GM18870 (cell line): ENCODE data around the gene MB21D2.

Experiments
- ATAC-seq: cut with Tn5 transposase; IDR thresholded peaks from one replicate; pipeline ENCODE4 v1.9.1; 2021; ENCODE audit warnings: moderate library complexity; ENCODE audit not compliant: unreplicated experiment

Gene MB21D2

DNA sequence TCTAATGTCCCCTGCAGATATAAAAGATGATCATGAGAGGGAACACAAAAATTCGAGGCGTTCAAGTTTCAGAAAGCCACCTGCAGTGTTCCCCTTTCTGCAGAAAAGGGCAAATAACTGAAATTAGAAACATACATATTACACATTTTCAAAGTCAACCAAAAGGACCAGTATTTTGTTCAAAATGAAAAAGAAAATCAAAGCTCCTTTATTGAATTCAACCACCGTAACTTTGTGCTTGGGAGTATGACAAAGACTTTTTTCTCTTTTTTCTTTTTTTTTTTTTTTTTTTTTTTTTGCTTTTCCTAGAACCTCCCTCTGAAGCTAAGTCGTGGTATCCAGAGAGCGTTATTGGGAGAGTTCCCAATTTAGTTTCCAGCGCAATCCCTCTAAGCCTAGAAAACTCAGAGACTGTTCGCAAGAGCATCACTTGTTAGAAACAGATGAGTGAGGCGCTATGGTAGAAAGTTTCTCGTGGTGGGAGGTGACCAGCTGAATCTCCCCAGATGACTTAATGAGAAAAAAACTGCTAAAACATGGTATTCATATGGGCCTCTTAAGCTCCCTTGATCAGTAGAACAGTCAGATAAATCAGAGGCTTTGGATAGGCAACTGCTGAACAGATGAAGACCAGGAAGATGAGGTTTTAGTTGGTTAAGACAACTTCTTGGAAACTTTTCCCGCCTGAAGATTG, 77.4 kb downstream of the MB21D2 start:
- ATAC-seq = no peak

GRCh38 chr3:192835818-192836815, 81.5 kb downstream of the MB21D2 start:
- no peak for ATAC-seq

- ATAC-seq = no peak
These were observed 83.2 kb downstream of the MB21D2 start for GRCh38 chr3:192834428-192834827.

DNA sequence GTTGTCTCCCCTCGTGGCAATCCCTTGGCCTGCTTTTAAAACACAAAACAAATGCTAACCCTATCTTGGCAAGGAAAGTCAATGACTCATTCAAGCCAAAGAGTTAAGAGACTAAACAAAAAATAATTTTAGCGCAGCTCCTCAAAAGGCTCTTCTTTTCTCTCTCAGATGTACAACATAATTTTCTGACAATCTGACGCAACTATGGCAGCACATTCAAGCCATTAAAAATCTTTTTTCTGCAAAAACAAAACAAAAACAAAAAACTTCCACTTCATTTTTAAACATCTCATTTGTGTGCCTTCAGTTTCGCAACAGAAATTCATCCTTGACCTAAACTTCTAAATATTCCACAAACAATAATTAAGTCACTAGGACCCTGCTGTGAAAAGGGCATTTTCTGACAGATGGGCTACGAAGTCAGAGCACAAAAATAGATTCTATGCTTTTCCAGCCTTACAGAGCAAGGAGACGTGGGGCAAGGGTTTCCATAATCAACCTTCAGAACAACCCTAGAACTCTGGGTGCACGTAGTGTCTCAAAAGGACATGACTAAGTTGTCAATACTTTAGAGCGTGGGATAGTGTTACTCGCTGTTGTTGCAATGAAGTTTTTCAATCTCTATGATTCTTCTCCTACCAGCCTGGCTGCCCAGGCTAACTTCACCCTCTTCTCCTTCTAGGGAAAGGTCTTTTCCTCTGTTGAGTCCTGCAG, 84.3 kb downstream of the MB21D2 start:
- ATAC-seq = no peak

- no peak for ATAC-seq
These were observed 85.8 kb downstream of the MB21D2 start for GRCh38 chr3:192831801-192832347.

- peak; percentile 63 for ATAC-seq
These were observed 86.5 kb downstream of the MB21D2 start for GRCh38 chr3:192831111-192831644.

- ATAC-seq = peak; percentile 40
These were observed 87.2 kb downstream of the MB21D2 start for GRCh38 chr3:192830291-192831110.

- no peak for ATAC-seq
These were observed 89.6 kb downstream of the MB21D2 start for GRCh38 chr3:192827863-192828594.

GRCh38 chr3:192827208-192827607, 90.4 kb downstream of the MB21D2 start:
- no peak for ATAC-seq

DNA sequence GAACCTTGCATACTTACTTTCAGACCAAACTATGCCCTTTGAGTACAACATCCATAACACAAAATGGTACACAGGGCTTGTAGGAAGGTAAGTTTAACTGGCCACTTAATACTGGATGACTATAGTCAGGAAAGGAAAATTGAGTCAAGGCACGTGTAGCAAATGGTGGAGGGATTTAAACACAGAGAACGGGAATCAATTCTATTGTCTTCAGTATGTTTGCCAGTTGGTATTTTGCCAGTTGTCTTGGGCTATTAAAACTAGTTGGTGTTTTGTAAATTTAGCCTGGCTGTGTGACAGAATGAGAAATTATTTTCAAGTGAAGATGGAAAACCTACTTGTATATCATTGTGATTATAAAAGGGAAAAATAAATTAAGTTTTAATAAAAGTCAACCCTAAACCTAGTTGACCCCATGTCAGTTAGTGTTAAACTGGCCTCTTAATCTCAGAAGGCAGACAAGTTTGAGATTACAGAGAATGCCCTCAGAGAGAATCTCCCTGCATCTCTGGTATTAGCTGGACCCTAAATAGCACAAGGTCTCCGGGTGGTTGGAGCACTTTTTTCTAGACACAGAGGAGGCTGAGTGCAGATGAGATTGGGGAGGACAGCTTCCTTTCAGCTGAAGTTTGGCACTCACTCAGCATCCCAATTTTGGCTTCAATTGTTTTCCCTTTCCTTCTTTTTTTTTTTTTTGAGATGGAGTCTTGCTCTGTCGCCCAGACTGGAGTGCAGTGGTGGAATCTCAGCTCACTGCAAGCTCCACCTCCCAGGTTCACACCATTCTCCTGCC, 91.2 kb downstream of the MB21D2 start:
- ATAC-seq = no peak

DNA sequence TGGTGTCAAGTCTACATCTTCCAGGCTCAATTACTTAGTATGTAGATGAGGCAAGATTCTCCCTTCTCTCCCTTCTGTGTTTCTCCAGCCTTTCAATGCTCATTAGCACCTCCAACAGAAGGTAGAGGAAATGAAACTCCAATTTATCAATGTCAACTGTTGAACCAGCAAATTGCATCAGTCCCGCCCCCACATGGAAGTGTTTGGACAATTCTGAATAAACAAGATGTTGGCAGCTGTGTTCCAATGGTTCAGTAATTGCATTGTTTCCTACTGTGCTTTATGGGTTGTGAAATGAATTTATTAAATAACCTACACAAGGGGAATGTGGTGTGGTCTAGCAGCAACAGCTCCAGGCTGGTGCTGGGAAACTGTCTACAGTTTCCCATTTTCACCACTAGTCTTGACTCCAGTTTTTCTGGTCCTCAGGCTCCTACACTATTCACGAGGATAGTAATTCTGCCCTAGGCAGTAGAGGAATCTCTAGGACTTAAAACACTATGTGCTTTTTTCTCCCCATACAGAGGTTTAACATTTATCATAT, 91.9 kb downstream of the MB21D2 start:
- ATAC-seq = no peak

GRCh38 chr3:192825216-192825615, 92.4 kb downstream of the MB21D2 start:
- ATAC-seq = no peak

GRCh38 chr3:192824313-192824712, 93.3 kb downstream of the MB21D2 start:
- no peak for ATAC-seq

DNA sequence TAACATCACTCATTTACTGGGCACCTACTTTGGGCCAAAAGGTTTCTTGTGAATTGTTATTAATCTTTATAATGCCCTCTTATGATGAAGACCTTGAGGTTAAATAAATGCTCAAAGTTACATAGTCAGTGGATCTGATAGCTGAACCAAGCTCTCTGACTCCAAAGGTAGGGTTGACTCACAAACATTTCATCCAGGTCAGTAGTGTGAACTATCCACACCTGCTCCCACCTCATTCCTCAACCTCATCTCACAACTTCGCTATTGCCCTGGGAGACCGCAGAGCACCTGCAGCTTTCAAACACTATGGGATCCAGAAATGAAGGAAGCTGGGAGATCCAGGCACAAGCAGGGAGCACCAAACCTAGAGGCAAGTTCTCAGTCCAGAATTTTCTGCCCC, 96.5 kb downstream of the MB21D2 start:
- no peak for ATAC-seq

DNA sequence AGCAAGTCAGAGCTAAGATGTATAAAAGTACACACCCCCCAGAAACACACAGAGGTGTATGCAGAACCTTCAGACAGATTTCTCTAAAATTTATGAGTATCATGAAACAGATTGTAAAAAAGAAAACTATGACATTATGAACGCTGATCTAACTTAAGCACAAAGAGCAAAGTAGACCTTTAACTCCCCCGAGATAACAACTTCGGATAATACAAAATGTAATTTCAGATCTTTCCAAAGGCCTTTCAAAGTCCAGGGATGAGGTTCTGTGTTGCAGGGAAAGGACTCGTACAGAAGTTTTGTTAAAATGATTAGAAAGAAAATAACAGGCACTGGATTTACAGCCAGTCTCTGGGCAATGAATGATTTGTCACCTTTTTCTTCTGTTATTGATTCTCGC, 97.5 kb downstream of the MB21D2 start:
- no peak for ATAC-seq

DNA sequence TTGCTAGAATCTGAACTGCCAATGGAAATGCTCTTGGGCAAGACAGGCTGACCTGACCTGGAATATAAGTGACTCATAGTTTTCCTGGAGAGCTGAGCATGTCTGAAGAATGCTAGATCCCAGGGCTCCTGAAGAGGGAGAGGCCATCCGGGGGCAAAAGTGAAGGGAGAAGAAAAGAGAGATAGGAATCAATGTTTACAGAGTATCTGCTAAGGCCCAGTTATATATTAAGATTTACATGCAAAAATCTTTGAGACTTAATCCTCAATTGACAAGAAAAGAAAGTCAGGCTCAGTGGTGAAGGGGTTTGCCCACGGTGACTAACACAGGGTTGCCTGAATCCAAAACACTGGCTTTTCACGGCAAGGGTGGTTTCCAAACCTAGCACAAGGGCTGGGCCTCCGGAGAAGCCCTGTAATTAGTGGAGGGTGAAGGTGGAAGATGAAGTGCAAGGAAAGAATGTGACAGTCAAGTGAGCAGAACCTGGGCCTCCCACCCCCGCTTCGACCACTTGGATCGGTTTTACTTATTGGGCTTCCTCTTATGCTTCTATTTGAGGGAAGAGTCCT, 98.6 kb downstream of the MB21D2 start:
- ATAC-seq = peak; percentile 76

- ATAC-seq = no peak
These were observed 99.5 kb downstream of the MB21D2 start for GRCh38 chr3:192818126-192818525.

GRCh38 chr3:192817506-192817905, 100.2 kb downstream of the MB21D2 start:
- no peak for ATAC-seq
